Stimulated activated CD8-positive, alpha-beta memory T cell treated with anti-CD3 and anti-CD28 coated beads, Interleukin-4, amount 100 ng/mL, for 24 hours (primary cell): ENCODE results near the gene ACSF3.
"Not testable (repeated sequence)": the region's sequence is repeated elsewhere in the genome, so short reads cannot be mapped to it uniquely, and the experiment has no call there.

Experiments
- DNase-seq: peaks from one replicate; pipeline ENCODE4 v3.0.0-alpha.2; 2020; ENCODE audit warnings: low read depth

Gene ACSF3

GRCh38 chr16:89161763-89162713, 68.4 kb downstream of the ACSF3 start:
- DNase-seq: no peak

GRCh38 chr16:89163297-89163696, 69.6 kb downstream of the ACSF3 start:
- no peak for DNase-seq

- no peak for DNase-seq
Observed at GRCh38 chr16:89164436-89164835, 70.8 kb downstream of the ACSF3 start.

GRCh38 chr16:89164847-89165680, 71.4 kb downstream of the ACSF3 start:
- no peak for DNase-seq

GRCh38 chr16:89165681-89165979, 72.0 kb downstream of the ACSF3 start:
- DNase-seq: not testable (repeated sequence)

GRCh38 chr16:89166696-89167424, 73.2 kb downstream of the ACSF3 start:
- no peak for DNase-seq

- DNase-seq: peak; percentile 80
Observed at GRCh38 chr16:89167425-89167941, 73.8 kb downstream of the ACSF3 start.

- no peak for DNase-seq
Observed at GRCh38 chr16:89168381-89169189, 74.9 kb downstream of the ACSF3 start.

- no peak for DNase-seq
Observed at GRCh38 chr16:89169778-89170177, 76.1 kb downstream of the ACSF3 start.

- no peak for DNase-seq
Observed at GRCh38 chr16:89170346-89171215, 76.9 kb downstream of the ACSF3 start.

GRCh38 chr16:89171216-89172170, 77.8 kb downstream of the ACSF3 start, which contains the start of gene CDH15:
Gene CDH15 (plus strand): TSS chr16:89171748. CDS start chr16:89171832, 84 bp downstream.
- peak; percentile 91 for DNase-seq

- no peak for DNase-seq
Observed at GRCh38 chr16:89172171-89172527, 78.5 kb downstream of the ACSF3 start.

GRCh38 chr16:89172528-89173173, 79.0 kb downstream of the ACSF3 start:
- no peak for DNase-seq

GRCh38 chr16:89173174-89173921, 79.7 kb downstream of the ACSF3 start:
- no peak for DNase-seq

GRCh38 chr16:89174055-89174827, 80.6 kb downstream of the ACSF3 start:
- no peak for DNase-seq

- DNase-seq: no peak
Observed at GRCh38 chr16:89174877-89175276, 81.2 kb downstream of the ACSF3 start.
